ENCODE measurements around the gene CHTF8. TPM values are rescaled to one million over a fixed set of nuclear protein-coding genes. Genes with fewer than 3 reads are reported as not detected.

CHTF8 gene
- total RNA-seq, 4 donors from 2014 or later, result 77.8 to 124 (median 82.8) TPM

- WGBS, 2 donors, result 91 to 96% methylated on average over 13 to 14 of the region's 16 CpGs
- H3K4me3 ChIP-seq (ENCODE audit: low read depth, poor library complexity, severe bottlenecking), result no peak overlapping the region
- intact Hi-C loops (cut with DNase I; ENCODE audit: low total_unique reads), result no loop called here
- DNase-seq (ENCODE audit: low spot score in 2 of 2), result no peak
- no peak for TF ChIP-seq POLR2A (IDR thresholded peaks at IDR 0.05)
- no peak for TF ChIP-seq CTCF (IDR thresholded peaks at IDR 0.05)
Measured at GRCh38 chr16:69083306-69083941, 49.0 kb downstream of the CHTF8 start.

GRCh38 chr16:69079697-69080096 is 52.7 kb downstream of the CHTF8 start:
- H3K4me3 ChIP-seq (ENCODE audit: low read depth, poor library complexity, severe bottlenecking), result no peak overlapping the region
- TF ChIP-seq POLR2A (IDR thresholded peaks at IDR 0.05), result no peak
- no peak for TF ChIP-seq CTCF (IDR thresholded peaks at IDR 0.05)
- intact Hi-C loops (cut with DNase I; ENCODE audit: low total_unique reads), result no loop called here
- DNase-seq (ENCODE audit: low spot score in 2 of 2), result no peak
- 97 to 100% methylated on average over 2 of the region's 2 CpGs for WGBS, 2 donors

GRCh38 chr16:69078073-69078472 is 54.3 kb downstream of the CHTF8 start:
- no peak overlapping the region for H3K4me3 ChIP-seq (ENCODE audit: low read depth, poor library complexity, severe bottlenecking)
- no peak for DNase-seq (ENCODE audit: low spot score in 2 of 2)
- no peak for TF ChIP-seq POLR2A (IDR thresholded peaks at IDR 0.05)
- no peak for TF ChIP-seq CTCF (IDR thresholded peaks at IDR 0.05)
- intact Hi-C loops (cut with DNase I; ENCODE audit: low total_unique reads), result no loop called here
- WGBS, 2 donors, result 81 to 89% methylated on average over 7 of the region's 7 CpGs

GRCh38 chr16:69077251-69077650 is 55.1 kb downstream of the CHTF8 start:
- intact Hi-C loops (cut with DNase I; ENCODE audit: low total_unique reads), result no loop called here
- H3K4me3 ChIP-seq (ENCODE audit: low read depth, poor library complexity, severe bottlenecking), result no peak overlapping the region
- WGBS, 2 donors, result 75 to 77% methylated on average over 4 of the region's 4 CpGs
- DNase-seq (ENCODE audit: low spot score in 2 of 2), result no peak
- TF ChIP-seq CTCF (IDR thresholded peaks at IDR 0.05) (no peak), POLR2A (IDR thresholded peaks at IDR 0.05) (no peak)

GRCh38 chr16:69073181-69073702 is 59.1 kb downstream of the CHTF8 start:
- DNase-seq (ENCODE audit: low spot score in 2 of 2), result no peak
- intact Hi-C loops (cut with DNase I; ENCODE audit: low total_unique reads), result no loop called here
- 61 to 65% methylated on average over 10 of the region's 10 CpGs for WGBS, 2 donors
- no peak for TF ChIP-seq CTCF (IDR thresholded peaks at IDR 0.05)
- no peak for TF ChIP-seq POLR2A (IDR thresholded peaks at IDR 0.05)
- H3K4me3 ChIP-seq (ENCODE audit: low read depth, poor library complexity, severe bottlenecking), result no peak overlapping the region

GRCh38 chr16:69072640-69072974 is 59.8 kb downstream of the CHTF8 start:
- intact Hi-C loops (cut with DNase I; ENCODE audit: low total_unique reads), result no loop called here
- TF ChIP-seq CTCF (IDR thresholded peaks at IDR 0.05) (no peak), POLR2A (IDR thresholded peaks at IDR 0.05) (no peak)
- no peak for DNase-seq (ENCODE audit: low spot score in 2 of 2)
- H3K4me3 ChIP-seq (ENCODE audit: low read depth, poor library complexity, severe bottlenecking), result no peak overlapping the region
- 41 to 59% methylated on average over 2 of the region's 2 CpGs for WGBS, 2 donors
